Measurements from ENCODE around the gene LTN1.
"Not testable (repeated sequence)": the region's sequence is repeated elsewhere in the genome, so short reads cannot be mapped to it uniquely, and the experiment has no call there.

LTN1 gene

DNA sequence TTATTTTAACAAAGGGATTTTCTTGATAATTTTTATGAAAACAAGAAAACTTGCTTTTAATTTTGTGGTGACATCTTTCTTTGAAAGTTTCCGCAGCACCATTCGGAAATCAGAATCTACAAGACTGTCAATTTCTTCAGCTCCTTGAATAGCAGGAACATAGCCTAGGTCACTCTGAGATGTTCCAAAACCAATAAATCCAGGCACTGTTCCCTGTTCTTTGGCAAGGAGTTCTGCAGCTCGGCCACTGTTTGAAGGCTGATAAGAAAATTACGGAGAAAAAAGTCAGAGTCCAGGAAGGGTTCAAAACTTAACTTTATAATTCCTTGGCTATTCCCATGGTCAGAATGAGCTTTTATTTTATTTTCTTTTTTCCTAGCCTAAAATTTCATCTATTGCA lies 6.0 kb downstream of the LTN1 start:
- no peak for DNase-seq

DNA sequence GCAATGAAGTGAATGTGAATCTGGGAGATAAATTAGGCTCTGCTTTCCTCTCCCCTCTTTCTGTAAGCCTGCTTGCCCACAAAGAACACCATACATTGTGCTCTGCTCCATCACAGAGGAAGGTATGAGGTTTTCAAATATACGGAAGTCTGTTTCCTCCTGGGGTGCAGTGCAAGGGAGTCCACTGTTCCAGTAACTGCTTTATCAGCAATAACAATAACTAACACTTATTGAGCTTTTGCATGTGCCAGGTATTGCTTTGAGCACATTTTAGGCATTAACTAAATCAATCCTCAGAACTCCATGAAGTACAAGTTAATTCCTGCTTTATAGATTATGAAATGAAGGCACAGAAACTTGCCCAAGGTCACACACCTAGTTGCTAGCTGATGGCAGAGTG lies 10.0 kb downstream of the LTN1 start:
- DNase-seq: no peak

DNA sequence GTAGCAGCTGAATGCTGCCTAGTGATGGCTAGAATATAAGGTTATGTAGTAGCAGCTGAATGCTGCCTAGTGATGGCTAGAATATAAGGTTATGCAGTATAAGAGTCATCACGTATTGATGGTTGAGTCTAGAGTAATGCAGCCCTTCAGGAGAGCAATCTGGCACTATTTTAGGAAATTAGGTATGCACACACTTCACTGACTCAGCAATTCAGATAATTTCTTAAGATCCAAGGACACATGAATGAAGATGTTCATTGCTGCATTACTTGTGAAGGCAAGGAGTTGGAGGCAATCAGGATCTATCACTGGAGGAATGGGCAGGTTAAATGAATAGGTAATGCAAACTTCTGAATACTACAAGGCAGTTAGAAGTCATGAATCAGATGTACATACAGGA lies 13.6 kb downstream of the LTN1 start:
- DNase-seq: no peak

DNA sequence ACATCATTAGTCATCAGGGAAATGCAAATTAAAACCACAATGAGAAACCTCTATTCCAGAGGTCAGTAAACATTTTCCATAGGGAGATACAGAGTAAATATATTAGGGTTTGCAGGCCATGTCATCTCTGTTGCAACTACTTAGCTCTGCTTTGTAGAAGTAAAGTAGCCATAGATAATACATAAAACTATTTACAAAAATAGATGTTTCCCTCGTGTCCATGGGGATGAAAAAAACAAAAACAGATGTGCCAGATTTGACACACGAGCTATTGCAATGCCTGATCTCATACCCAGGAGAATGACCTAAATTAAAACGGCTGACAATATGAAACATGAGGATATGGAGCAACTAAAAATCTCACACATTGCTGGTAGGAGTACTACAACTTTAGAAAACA lies 17.3 kb downstream of the LTN1 start:
- DNase-seq: peak; percentile 17

DNA sequence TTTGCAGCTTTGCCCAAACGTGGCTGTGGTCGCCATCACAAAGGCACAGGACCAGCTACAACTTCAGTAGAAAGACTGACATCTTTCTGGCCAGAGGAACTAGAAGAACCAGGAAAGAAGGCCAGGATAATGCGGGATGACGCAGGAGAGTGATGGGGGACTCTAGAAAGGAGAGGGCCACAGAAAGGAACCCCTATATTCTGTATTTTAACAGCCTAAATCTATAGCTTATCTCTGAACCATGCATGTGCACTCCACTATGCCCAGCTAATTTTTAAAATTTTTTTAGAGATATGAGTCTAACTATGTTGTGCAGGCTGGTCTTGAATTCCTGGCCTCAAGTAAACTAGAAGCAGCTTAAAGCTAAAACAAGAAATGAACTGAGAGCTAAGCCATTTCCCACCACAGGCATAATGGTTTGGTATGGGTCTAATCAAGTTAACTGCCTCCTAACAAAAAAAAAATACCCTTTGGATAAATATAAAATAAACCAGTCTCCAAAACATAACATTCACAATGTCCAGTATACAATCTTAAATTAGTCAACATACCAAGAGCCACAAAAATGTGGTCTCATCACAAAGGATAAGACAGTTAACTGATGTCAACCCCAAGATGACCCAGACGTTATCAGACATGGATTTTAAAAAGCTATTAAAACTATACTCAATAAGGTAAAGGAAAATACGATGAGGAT lies 18.0 kb downstream of the LTN1 start:
- DNase-seq: no peak

DNA sequence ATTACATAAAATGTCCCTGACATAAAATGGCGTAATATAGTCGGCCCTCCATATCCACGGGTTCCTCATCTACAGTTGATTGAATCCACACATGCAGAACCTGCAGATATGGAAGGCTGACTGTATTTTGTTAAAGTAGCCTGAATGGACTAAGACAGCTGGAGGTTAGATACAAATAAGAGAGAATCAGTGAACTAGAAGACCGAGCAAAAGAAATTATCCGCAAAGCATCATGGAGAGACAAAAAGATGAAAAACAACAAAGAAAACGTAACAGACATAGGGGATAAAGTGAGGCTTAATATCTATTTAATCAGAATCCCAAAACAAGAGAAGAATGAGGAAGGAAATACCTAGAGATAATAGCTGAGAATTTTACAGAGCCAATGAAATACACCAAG lies 20.3 kb downstream of the LTN1 start:
- no peak for DNase-seq

DNA sequence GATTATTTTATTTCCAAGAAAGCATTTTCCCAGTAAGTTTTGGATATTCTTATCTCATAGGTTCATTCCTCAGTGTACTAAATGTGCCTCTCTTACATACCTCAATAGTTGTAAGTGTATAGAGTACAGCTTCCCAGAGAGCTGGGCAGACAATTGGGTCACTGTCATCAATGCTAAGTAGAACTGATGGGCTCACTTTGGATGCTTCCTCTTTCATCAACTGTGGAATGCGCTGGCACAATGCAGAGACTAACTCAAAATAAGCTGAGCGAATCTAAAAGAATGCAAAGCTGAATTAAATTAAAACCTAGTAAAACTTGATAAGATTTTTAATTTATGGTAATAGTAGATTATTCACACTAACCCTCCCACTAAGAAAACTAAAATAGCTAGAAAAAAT lies 21.5 kb downstream of the LTN1 start:
- DNase-seq: peak; percentile 17

DNA sequence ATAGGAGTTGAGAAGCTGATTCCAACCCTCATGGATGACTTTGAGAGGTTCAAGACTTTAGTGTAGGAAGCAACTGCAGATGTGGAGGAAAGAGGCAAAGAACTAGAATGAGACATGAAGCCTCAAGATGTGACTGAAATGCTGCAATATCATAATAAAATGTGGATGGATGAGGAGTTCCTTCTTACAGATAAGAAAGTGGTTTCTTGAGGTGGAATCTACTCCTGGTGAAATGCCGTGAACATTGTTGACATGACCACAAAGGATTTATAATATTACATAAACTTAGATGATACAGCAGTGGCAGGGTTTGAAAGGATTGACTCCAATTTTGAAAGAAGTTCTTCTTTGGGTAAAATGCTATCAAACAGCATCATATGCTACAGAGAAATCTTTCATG lies 28.8 kb downstream of the LTN1 start:
- DNase-seq: no peak

DNA sequence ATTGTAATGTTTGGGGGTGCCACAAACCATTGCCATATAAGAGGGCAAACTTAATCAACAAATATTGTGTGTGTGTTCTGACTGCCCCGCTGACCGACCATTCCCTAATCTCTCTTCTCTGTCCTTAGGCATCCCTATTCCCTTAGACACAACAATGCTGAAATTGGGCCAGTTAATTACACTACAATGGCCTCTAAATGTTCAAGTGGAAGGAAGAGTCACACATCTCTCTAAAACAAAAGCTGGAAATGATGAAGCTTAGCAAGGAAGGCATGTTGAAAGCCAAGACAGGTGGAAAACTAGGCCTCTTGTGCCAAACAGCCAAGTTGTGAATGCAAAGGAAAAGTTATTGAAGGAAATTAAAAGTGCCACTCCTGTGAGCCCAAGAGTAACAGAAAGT lies 30.2 kb downstream of the LTN1 start:
- no peak for DNase-seq

DNA sequence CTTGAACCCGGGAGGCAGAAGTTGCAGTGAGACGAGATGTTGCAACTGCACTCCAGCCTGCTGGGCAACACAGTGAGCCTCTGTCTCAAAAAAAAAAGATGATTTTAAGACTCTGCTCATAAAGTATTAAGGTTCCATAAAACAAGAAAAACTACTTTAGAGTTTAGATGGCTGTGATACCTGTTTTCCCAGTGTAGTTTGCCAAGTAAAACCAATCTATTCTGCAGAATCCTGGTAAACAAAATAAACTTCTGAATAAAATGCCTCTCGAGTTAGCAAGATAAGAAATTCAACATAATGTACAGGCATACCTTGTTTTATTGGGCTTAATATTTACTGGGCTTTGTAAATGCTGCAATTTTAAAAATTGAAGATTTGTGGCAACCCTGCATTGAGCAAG lies 30.8 kb downstream of the LTN1 start:
- no peak for DNase-seq

DNA sequence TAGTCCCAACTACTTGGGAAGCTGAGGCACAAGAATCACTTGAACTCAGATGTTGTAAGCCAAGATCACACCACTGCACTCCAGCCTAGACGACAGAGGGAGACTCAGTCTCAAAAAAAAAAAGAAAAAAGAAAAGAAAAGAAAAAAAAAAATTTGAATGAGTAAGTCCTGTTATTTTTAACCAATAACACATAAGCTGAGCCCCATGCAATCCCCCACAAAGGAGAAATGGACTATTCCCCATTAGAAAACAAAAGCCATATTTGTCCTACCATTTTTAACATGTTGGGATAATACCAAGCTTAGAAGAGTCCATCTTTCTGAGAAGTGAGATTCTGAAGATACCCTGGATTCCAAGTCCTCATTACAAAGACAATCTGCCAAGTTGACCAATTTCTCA lies 32.4 kb downstream of the LTN1 start:
- DNase-seq: no peak

DNA sequence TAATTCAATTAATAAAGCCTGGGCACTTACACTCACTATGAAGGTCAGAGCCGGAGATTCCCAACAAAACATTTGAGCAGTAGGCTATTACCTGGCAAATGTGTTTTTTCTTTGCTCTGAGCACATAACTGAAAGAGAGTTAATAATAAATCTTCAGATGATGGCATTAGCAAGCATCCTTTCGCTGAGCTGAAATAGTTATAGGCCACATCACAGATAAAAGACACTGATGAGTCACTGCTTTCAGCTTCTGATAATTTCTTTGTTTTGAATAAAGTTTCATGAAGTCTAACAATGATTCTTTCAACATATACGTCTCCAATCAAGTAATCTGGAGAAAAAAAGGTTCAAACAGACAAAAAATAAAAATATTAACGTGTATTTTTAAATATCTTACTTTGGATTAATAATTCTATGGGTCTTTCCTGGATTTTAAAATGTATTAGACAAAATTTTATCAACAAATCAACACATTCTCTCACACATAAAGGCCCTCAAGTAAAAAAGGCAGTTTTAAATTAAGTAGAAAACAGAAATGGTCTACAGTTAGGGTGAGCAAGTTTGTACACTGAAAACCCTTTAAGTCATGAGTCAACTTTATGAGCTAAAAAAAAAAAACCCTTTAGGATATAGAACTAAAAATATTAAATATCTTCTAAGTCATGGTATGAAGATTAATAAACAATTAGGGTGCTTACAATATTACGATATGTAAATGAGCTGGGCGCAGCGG lies 33.1 kb downstream of the LTN1 start:
- peak; percentile 80 for DNase-seq

DNA sequence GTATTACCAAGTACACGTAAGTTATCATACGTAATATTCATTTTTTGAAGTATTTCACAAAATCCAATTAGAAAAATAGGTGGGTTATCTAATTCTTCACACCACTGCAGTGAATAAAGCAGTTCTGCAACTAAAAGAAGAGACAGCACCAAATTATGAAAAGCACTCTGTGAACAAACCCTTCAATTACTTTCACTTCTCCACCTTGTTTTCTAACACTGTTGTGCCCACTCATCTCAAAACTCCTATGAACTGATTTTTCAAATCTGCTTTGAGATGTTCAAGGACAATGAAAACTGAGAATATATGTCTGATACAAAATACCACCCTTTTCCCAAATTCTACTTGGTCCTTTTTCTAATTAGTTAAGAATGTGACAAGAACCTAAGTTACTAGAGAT lies 39.4 kb downstream of the LTN1 start:
- DNase-seq: no peak

DNA sequence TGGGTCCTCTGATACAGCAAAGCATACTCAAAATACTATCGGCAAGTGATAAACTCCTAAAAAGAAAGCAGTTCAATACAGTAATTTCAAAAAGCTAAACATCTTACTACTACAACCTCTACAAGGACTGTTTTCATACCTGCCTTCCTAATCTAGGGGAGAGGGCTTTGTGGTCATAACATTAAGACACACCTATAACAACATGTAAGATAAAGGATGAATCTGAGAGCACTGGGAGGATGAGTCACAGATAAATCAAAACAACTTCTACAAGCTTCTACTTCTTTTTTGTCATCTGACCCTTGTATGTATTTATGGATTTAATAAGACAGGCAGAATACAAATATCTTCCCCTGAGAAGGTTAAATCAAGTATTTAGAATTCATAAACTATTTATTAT lies 40.0 kb downstream of the LTN1 start:
- DNase-seq: no peak

DNA sequence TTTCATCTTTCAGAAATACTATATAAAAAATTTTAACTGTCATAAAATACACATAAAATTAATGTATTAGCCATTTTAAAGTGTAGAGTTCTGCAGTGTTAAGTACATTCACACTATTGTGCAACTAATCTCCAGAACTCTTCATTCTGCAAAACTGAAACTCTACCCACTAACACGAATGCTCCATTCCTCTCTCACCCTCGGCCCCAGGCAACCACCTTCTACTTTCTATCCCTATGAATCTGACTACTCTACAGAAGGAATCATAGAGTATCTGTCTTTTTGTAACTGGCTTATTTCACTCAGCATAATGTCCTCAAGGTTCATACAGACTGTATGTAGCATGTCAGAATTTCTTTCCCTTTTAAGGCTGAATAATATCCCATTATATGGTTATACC lies 43.4 kb downstream of the LTN1 start:
- DNase-seq: no peak

DNA sequence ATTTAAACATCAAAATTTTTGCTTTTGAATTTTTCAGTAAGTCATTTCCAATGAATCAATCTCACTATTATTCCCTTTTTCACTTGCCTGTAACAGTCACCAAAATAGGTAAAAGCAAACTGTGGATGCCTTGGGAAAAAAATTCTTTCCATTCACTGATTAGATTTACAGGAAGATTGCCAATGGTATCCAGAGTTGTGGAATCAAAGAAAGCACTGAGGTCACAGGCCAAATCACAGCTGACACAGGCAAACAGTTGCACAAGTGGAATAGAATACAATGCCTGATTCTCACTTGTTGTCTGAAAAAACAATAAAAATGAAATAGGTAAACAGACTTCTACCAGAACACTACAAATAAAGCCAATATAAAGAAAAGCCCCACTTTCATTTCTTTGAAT lies 48.4 kb downstream of the LTN1 start:
- no peak for DNase-seq

DNA sequence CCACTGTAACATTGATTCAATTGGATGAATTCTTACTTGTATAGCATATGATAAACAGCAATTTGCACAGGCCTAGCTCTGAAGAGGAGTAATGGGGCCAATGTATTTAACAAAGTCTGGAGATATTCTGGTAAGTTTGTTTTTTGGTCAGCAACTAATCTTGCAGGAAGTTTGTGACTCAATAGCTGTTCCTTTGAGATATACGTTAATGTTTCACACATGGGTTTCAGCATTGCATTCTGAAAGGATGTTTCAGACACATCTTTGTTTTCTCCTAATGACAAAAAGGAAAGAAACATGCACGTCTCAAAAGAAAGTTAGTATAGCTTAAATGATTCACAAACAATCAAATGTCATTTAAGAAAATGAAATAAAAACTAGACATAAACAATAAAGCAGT lies 49.0 kb downstream of the LTN1 start:
- DNase-seq: no peak

DNA sequence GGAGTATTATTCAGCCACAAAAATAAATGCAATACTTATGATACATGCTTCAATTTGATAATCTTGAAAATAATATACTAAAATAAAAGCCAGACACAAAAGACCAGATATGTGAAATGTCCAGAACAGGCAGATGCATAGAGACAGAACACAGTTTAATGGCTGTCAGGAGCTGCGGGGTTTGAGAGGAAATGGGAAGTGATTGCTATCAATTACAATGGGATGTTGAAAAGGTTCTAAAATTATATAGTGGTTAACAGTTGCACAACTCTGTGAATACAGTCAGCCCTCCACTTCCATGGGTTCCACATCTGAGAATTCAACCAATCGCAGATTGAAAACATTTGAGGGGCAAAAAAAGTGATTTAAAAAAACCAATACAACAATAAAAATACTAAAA lies 54.0 kb downstream of the LTN1 start:
- no peak for DNase-seq

DNA sequence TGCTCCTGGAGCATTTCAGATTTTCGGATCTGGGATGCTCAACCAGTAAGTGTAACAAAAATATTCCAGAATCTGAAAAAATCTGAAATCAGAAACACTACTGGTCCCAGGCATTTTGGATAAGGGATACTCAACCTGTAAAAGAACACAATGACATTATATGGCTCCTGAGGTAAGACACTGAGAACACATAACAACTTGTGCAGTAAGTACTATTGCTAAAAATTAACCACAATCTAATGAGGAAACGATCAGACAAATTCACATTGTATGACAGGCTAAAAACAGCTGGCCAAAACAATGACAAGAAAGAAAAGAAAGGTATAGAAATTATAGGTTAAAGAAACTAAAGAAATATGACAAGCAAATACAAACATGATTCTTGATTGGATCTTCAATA lies 54.9 kb downstream of the LTN1 start:
- no peak for DNase-seq

DNA sequence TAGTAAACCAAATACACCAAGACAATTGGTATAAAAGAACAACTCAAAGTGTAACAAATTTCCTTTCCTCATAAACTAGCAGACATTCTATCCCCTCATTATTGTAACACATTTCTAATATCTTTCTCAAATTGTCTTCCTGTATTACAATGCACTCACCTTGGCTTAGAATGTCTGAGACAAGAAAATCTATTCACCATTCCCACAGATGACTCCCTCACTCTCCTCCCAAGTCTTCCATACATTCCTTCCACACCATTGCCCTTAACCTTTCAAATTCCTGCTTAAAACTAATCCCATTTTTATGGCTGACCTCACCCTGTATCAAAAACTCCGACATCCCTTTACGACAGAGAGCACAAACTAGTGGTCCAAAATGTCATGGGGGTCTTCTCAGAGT lies 56.0 kb downstream of the LTN1 start:
- DNase-seq: no peak

DNA sequence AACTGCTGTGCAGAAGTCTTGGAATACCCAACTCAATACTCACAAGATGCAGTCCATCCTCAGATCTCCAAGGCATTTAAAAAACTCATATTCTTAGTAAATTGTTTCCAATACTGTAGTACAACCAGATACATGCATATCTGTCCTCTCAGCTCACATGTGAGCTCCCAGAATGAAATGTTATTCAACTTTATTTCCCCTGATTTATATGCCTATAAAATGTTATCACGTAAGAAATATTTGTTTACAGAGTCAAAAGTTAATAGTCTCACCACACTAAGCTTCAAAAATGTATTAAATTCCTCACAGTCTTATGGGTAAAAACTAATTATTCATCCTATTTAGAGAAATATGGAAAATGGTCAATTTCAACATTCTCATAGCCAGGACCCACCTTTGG lies 56.6 kb downstream of the LTN1 start:
- DNase-seq: no peak

DNA sequence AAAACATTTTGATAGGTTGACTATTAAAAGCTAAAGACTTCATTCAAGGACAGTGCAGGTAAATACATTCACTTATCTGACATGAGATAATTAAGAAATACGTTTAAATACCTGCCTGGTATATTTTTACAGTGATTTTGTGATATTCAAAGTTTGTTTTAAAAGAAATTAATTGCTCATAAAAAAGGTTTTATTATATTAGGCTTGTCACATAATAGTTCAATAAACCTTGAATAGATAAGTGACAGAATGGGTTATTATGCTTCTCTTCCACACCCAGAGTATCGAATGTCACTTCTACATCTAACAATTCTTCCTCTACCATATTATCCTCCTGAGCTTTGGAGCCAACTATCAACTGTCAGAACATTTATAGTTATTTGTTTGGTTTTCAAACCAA lies 60.0 kb downstream of the LTN1 start:
- DNase-seq: no peak

DNA sequence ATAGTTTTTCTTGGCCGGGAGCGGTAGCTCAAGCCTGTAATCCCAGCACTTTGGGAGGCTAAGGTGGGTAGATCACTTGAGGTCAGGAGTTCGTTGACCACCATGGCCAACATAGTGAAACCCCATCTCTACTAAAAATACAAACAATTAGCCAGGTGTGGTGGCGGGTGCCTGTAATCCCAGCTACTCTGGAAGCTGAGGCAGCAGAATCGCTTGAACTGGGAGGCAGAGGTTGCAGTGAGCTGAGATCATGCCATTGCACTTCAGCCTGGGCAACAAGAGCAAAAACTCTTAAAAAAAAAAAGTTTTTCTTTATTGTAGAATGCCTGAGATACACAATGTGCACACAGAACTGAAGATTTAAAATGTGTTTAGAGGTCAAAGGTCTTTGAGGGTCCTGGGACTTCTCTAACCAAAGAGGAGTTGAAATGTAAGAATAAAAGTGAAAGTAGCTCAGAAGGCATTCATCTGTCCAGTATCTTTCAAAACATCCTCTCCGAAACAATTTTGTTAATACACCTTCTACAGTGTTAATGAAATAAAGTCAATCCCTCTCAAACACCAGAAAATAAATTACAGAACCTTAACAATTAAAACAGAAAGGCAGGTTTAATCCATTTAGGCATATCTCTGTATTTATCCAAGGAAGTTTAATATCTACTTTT lies 60.8 kb downstream of the LTN1 start:
- not testable (repeated sequence) for DNase-seq
